NCI-H146 treated with DMSO at 0.1 percent for 48 hours (cell line): Measurements from ENCODE around the gene HSF5.
"Not testable (repeated sequence)": the region's sequence is repeated elsewhere in the genome, so short reads cannot be mapped to it uniquely, and the experiment has no call there.

ENCODE experiments used
- DNase-seq: peaks from one replicate; lab custom pipeline; 2025; ENCODE audit not compliant: unreplicated experiment; lab: John Stamatoyannopoulos, UW

The HSF5 gene

DNA sequence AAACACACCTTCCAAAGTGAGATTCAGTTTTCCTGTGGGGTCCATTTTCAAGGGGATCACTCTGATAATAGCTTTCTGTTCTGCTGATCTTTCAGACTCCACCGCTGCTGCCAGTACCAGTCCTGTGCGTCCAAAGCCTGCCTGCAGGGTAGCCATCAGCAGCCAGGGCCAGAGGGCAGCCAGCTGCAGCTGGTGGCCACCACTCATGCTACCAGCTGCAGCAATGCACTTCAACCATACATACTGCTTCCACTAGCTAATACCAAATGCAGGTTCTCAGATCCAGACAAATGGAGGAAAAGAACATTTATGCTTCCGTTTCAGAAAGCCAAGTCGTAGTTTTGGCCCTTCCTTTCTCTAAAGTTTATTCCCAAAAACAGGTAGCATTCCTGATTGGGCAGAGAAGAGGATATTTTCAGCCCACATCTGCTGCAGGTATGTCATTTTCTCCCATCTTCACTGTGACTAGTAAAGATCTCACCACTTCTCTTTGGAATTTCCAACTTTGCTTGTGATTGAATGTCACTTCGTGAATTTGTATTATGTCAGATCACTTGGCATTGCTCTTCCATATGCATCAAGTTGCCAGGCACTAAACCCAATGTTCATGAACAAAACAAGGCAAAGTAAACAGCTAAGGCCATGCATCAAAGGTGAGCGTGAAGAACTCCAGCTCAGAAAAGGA, 72.7 kb downstream of the HSF5 start:
- DNase-seq = no peak

DNA sequence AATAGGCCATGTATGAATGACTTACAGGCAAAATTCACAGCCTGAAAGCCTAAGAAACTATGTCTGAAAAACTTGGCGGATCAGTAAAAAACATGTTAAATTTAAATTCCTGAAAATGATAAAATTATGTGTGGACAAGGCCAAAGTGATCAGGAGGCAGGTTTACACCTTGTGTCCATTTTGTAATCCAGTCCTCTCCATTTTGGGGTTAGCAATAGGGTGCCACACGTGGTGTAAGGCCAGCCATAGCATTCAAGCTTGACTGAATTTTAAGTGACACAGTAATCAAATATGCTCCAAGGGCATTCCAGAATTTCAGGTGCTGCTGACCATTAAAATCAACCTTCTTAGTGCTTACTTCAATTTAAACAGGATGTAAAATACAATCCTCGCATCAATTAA, 73.6 kb downstream of the HSF5 start:
- DNase-seq = no peak

DNA sequence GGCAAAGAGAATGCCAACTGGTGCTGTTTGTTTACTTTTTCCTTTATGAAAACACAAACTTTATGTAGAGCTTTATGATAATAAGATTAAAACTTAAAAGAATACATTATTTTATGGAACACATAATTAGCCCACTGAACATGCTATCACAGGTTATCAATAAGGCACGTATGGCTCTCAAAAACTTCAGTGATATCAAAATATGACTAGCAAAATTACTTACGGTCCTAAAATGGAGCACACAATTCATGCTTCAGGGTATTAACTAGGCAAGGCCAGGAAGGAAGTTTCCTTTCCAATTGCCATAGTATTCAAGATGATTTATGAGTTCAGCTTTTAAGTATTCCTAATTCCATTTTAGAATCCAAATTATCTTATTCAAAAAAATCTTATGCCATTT, 74.5 kb downstream of the HSF5 start:
- DNase-seq = no peak

DNA sequence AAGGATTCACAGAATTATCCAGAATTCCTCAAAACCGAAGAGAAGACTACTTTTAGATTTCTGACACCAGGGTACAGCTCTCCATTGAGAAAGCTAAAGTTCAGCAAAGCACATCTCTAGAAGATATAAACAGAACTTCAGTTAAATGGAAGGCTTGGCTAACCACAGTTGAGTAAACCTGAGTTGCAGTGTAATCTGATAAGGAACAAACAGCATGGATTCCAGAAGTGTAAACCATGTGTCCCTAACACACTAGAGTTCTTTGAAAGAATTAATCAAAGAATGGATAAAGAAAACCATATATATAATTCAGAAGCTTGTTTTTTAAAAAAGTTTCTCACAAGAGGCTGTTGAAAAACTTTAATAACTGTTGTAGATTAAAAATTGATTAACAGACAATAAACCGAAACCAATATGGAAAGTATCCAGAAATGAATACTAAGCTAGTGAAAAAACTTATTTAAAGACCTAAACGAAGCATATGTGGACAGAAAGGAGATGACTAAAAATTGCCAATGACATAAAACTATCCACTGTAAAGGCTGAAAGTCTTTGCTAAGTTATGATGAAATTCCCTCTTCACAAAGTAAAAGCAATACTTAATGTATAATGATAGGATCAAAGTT, 75.1 kb downstream of the HSF5 start:
- no peak for DNase-seq

DNA sequence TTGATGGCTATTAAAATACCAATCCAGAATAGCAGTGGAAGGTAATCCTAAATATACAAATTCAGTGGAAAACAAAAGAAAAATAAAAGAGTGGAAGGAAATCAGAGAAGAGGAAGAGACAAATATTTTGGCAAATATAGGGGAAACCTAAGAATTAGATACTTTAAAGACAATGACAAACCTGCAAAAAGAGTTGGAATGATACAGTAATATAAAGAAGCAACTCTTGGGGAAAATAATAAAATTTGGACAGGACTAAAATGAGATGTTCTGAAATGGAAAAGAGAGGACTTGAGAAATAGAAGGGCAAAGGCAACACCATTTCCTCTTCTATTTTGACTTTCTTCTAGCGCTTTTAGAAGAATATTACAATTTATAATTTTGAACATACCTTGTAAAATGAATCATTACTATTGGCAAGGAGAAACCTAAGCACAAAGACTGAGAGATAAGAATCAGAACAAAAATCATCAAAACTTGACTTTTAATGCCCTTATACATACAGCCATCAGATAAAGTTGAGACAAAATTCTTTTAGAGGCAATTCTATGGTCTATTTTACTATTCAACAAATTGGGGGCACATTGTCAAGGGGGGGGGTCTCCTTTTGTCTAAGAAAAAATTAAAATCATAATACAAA, 76.0 kb downstream of the HSF5 start:
- no peak for DNase-seq

DNA sequence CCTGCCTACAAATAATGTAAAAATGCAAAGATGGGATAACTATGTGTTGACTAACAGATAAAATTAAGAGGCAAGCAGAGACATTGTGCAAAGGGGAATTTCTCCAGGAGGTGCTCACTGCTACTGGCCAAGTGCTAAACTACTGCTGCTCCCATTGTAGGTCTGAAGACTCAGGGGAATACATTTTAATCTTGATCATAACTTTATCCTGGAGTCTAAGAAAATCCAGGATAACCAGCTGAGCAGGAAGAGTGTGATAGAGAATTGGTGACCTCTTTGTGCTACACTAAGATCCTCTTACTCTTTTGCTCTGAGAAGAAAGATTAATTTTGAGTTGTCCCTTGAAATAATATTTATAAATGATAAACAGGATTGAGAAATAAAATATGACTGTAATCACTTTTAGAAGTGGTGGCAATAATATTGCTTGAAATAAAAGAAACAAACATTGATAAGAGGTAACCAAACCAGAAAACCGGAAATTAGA, 76.8 kb downstream of the HSF5 start:
- no peak for DNase-seq

DNA sequence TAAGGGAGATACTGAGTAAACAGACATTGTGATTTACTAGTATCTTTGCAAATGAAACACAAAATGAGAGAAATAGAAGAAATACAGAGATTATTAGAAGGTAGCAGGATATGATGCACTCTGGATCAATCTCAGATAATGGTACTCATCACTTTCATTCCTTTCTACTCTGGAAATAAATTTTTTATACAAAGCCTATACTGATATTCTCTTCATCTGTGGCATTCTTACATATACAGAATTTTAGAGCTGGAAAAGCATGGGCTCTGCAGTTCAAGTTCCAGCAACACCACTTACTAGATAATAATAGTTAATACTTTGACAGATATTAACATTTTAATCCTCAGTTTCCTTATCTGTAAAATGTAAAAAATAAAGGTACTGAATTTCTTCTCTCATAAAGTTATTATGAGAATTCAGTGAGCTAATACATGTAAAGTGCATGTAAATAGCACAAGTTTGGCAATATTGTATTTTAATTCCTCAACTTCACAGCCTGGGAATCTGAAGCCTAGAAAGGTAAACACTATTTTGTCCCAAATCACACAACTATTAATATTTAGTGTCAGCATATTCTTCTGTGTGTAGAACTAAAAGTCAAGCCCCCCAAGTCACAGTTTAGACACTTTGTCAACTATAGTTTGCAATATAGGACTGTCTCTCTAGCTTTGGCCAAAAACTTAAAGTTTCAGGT, 77.3 kb downstream of the HSF5 start:
- no peak for DNase-seq

DNA sequence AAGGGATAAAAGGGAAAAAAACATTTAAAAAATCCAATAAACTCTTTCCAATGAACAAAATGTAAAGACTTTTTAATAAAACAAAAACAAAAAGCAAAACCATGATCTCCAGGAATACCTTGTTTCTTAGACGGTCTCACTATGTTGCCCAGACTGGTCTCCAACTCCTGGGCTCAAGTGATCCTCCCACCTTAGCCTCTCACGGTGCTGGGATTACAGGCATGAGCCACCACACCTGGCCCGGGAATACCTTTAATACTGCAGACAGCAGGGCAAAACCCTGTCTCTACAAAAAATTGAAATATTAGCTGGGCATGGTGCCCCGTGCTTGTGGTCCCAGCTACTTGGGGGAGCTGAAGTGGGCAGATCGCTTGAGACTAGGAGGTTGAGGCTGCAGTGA, 78.8 kb downstream of the HSF5 start:
- no peak for DNase-seq

DNA sequence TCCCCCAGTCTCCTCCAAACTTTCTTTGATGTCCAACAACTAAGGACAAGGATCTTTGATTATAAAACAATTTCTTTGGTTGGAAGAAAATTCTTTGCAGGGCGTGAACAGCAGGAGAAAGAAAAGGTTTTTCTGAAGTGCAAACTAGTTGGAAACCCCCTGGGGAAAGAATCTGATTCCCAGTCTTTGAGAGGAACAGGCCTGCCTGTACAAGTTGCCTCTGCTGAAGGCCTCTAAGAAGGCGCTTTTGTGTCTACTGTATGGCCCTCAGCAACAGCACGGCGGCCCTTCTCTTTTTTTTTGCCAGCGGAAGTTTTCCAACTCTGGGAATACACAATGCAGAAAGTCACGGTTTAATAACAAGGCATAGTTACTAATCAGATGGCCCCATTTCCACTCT, 84.9 kb downstream of the HSF5 start:
- DNase-seq = no peak

DNA sequence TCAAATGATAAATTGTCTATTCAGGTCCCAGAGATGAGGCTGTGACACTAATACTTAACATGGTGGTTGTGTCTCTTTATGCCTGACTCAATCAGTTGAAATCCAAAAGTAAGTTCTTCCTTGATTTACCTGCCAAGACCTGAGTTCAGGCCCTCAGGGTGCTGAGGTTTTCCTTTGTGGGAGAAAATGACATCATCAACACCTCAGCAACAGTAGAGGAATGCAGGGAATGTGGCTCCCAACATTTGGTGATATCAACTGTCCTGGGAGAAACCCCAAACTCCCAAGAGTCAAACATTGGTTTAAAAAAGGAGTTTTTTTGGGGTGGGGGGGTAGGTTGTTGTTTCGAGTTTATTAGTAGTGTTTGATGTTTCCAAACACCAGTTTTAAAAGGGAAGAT, 85.5 kb downstream of the HSF5 start:
- DNase-seq = no peak

DNA sequence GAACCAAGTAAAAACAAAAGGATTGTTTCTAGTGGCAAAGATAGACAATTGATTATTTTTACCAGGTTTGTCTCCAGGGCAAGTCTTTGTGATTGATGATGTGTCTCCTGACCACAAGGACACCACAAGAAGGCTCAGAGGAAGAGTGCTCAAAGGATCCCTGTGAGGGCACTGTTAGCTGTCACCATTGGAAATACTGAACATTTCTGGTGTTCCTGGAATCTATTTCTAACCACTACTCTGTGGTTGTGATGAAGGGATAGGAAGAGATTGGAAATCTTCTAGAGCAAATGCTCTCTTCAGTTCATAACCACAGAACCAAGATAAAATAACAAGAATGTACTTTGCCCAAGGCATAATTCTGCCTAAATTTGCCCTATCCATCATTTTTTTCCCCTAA, 86.2 kb downstream of the HSF5 start:
- no peak for DNase-seq

DNA sequence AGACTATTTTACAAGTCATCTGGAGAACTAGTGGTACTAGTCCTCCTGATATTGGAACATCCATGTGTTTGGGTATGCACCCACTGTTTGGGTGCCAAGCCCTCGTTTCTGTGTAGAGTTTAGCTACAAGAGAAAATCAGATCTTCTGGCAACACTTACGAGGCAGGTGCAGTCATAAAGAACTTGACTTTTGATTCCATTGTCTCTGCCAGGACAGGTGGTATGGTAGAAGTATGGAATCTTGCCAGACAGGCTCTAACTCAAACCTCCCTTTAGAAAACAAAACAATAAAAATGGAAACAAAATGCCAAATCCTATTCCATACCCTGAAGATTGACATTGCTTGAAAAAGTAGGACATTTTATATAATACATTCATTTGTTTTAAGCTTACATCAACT, 86.9 kb downstream of the HSF5 start:
- DNase-seq = no peak

DNA sequence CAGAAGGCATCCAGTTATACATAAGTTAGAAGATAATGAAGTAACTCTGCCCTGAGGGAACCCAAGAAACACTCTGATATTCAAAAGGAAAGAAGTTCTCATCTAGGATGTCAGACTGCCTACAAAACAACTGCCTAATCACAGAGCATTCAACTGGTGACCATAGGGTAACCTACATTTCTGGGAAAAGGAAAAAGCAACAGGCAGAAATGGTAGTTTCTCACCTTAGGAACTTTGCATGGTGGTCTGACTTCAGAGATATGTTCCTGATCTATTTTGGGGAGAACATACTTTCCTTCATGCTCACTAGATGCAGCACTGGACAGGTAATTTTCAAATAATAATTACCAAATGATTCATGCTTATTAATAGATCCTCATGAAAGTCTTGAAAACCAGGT, 87.4 kb downstream of the HSF5 start:
- DNase-seq = no peak

DNA sequence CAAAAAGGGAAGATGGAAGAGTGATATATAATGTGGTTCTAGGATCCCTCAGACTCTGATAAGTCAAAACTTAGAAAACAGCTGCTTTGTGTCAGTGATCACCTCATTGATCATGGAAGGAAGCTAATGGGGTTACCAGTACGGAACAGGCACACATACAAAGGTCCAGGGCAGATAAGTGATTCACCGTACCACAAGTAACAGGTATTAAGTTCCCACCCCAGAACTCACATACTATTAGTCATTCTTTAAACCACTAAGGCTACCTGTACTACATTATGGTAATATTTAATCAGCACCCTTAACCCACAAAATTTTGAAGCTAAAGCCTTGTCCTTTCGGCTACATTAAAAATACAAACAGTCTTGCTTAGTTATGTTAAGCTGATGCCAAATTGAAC, 88.2 kb downstream of the HSF5 start:
- DNase-seq = no peak

DNA sequence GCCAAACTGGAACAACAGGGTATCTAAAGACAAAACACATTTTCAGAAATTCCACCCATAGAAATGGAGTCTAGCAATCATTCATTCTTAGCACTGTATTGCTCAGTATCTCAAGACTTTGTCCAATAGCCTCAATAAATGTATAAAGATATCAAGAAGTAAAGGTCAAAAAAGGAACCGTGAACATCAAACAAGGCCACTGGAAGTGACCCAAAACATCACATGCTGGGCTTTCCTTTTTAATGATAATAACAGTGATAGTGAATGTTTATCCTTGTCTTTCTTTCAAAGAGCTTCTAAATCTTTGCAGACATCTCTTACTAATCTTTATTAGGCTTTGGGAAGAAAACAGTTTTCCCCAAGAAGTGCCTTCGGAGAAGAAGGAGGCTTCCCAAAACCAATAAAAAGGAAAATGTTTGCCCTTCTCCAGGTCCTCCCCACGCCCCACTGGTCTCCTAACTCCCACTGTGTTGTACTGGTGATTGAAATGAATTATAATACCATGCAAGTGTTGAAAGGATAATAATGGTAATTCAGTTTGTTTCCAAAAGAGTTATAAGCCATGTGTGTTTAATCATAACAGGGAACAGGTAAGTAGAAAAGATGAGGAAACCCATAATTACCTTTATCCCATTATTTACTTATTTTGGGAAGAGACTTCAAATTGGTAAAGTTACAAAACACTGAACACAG, 89.5 kb downstream of the HSF5 start:
- no peak for DNase-seq

DNA sequence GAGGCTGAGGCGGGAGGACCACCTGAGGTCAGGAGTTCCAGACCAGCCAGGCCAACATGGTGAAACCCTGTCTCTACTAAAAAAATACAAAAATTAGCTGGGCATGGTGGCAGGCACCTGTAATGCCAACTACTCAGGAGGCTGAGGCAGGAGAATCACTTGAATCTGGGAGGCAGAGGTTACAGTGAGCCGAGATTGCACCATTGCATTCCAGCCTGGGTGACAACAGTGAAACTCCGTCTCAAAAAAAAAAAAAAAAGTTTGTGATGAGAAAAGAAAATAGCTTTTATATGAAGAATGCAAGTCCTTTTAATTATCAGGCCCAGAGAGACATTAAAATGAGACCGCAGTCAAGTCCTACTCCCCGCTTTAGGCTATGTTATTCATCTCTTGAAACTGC, 90.8 kb downstream of the HSF5 start:
- not testable (repeated sequence) for DNase-seq

DNA sequence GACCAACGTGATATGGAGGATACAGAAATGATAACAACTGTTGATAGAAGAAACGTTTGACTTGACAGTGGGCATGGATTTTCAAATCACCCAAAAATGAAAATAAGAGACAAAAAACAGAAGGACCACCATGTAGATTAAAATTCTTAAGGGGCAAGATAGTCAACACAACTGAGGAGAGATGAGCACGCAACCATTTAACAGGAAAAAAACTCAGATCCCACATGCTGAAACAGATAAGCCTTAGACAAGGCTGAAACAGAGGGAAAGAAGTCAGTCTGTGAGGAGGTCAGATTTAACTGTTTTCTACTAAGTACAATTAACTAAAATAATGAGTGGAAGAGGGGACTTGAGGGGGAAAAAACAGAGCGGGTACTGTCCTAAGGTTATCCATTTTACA, 92.0 kb downstream of the HSF5 start:
- no peak for DNase-seq

DNA sequence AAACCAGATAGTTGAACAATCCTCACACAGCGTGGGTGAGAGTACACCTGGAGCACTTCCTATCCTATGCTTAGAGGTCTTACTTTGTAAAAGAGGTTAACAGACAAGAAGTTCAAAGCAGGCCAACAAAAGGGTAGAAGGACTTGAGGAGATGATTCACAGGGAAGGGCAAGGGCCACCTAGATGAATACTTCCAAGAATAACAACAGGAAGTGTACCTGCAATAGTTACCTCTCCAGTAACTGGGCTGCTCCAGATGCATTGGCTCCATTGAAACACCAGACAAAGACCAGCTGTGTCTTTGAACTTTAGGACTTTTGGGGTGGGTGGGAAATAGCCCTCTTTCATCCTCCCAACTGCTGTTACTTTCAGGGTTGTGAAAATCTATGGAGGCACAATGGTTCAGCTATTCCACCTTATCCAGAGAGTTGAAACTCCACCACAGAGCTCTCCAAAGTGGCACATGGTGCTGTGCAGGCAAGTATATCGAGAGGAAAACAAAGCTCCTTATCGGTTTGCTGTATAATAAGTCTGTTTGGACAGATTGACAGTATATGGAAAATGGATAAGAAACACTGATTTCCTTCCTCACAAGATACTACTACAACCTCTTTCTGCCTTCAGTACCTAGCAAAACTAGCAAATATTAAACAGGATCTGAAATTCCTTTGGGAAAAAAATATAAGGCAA, 93.5 kb downstream of the HSF5 start:
- no peak for DNase-seq

DNA sequence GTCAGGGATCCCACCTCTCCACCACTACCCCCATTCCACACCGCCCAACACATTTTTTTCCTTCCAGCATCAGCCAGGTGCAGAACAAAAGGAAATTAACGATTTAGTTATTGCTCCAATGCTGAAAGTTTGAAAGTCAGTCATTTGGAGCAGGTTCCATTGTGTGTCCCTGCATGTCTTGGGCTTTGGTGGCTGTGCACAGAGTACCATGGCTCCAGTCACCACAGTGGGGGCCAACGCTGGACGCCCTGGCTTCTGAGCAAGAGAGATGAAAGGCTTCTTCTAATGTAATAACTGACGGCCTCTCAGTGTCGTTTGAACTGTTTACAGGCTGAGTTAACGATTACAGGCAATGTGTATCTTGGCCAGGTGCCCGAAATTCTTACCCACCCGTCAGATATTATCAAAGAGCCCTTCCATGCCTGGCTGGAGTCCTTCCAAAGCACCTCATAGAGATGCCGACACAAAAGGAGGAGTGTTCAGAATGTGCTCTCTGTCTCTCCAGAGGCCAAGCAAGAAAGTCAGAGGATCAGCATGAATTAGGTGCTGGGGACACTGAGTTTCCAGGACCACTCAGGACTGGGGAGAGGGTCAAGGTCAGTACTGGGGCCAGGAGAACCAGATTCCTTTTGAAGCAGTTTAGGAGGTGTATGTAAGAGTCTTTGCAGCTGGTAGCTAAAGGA, 96.8 kb downstream of the HSF5 start:
- peak; percentile 84 for DNase-seq

DNA sequence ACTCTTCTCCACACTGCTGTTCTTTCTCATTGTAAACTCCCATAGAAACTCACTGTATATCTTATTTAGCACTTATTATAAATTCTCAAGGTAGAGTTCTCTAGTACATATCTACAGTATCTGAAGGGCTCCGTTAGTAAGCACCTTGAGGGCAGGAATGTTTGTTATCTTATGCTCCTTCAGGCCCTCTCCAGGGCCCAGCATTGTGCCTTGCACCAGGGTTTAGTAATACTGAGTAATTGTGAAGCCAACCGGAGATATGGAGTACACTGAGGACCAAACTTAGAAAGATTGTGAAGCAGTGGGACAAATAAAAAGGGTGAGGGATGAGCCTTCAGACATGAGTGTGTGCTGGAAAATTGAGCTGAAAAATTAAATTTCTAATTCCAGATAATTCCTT, 97.3 kb downstream of the HSF5 start:
- no peak for DNase-seq
